Neuronal stem cell (in vitro differentiated cells): ENCODE measurements around the gene CFAP77.

Experiments
- DNase-seq: peaks from one replicate; pipeline ENCODE4 v3.0.0-alpha.2; 2013; ENCODE audit warnings: low spot score
- H2AFZ ChIP-seq: one replicate; pipeline ENCODE4 v1.6.1; 2013; ENCODE audit warnings: mild to moderate bottlenecking, low read length, inconsistent platforms
- H2AK5ac ChIP-seq: 2 replicates; pipeline ENCODE4 v1.6.1; 2013; ENCODE audit warnings: low read depth, mild to moderate bottlenecking, inconsistent platforms, low read length, moderate library complexity, mixed read lengths
- H2BK120ac ChIP-seq: 2 replicates; pipeline ENCODE4 v1.6.1; 2013; ENCODE audit warnings: low read depth, mild to moderate bottlenecking, inconsistent platforms, low read length, moderate library complexity, mixed read lengths
- H2BK12ac ChIP-seq: one replicate; pipeline ENCODE4 v1.6.1; 2013; ENCODE audit warnings: low read length, inconsistent platforms
- H2BK15ac ChIP-seq: 2 replicates; pipeline ENCODE4 v1.6.1; 2013; ENCODE audit warnings: mild to moderate bottlenecking, low read length, inconsistent platforms, mixed read lengths
- H2BK5ac ChIP-seq: one replicate; pipeline ENCODE4 v1.6.1; 2013; ENCODE audit warnings: inconsistent platforms, mild to moderate bottlenecking, low read length, moderate library complexity
- H3K14ac ChIP-seq: one replicate; pipeline ENCODE4 v1.6.1; 2013; ENCODE audit warnings: low read length, inconsistent platforms
- H3K18ac ChIP-seq: 2 replicates; pipeline ENCODE4 v1.6.1; 2013; ENCODE audit warnings: low read length, inconsistent platforms
- H3K23ac ChIP-seq: 2 replicates; pipeline ENCODE4 v1.6.1; 2013; ENCODE audit warnings: low read depth, mild to moderate bottlenecking, mixed read lengths, low read length, inconsistent platforms; ENCODE audit not compliant: poor library complexity
- H3K27ac ChIP-seq: replicated peaks from 3 replicates; pipeline ENCODE4 v1.5.1; 2013; ENCODE audit warnings: low read length, inconsistent platforms
- H3K27me3 ChIP-seq, 3 experiments: 2 replicates each; pipeline ENCODE4 v1.6.1; 2013; ENCODE audit warnings: low read length in 3 of 3, mild to moderate bottlenecking in 2 of 3, inconsistent platforms in 1 of 3, low read depth in 1 of 3, mixed read lengths in 1 of 3, moderate library complexity in 1 of 3; ENCODE audit not compliant: control insufficient read depth in 3 of 3, insufficient read depth in 3 of 3
- H3K36me3 ChIP-seq, 2 donors: replicated peaks in 1 of 2; 2 replicates each; pipeline ENCODE4 v1.6.1; 2013; ENCODE audit warnings: low read length in 2 of 2; ENCODE audit not compliant: control insufficient read depth in 2 of 2, insufficient read depth in 2 of 2
- H3K4ac ChIP-seq: 2 replicates; pipeline ENCODE4 v1.6.1; 2013; ENCODE audit warnings: inconsistent platforms, mild to moderate bottlenecking, low read length, moderate library complexity
- H3K4me1 ChIP-seq, 2 donors: 1 replicate in 1 of 2; 2 replicates in 1 of 2; pipeline ENCODE4 v1.6.1; 2013; ENCODE audit warnings: low read length in 2 of 2, low read depth in 1 of 2; ENCODE audit not compliant: control insufficient read depth in 2 of 2, insufficient read depth in 1 of 2
- H3K4me2 ChIP-seq: one replicate; pipeline ENCODE4 v1.6.1; 2013; ENCODE audit warnings: mild to moderate bottlenecking, low read length, inconsistent platforms; ENCODE audit not compliant: insufficient read depth, poor library complexity, severe bottlenecking
- H3K4me3 ChIP-seq, 2 donors: 2 replicates each; pipeline ENCODE4 v1.5.1; 2013; ENCODE audit warnings: low read length in 2 of 2, mild to moderate bottlenecking in 2 of 2, inconsistent platforms in 1 of 2, moderate library complexity in 1 of 2
- H3K79me1 ChIP-seq: one replicate; pipeline ENCODE4 v1.6.1; 2013; ENCODE audit warnings: low read depth, mild to moderate bottlenecking, inconsistent platforms, low read length, moderate library complexity
- H3K9ac ChIP-seq: one replicate; pipeline ENCODE4 v1.6.1; 2013; ENCODE audit warnings: mild to moderate bottlenecking, low read depth, low read length, inconsistent platforms; ENCODE audit not compliant: poor library complexity
- H3K9me3 ChIP-seq, 2 donors: replicated peaks in 1 of 2; 2 replicates each; pipeline versions ENCODE3 to v1.6.1; 2013; ENCODE audit warnings: low read length in 2 of 2, mild to moderate bottlenecking in 2 of 2, inconsistent platforms in 1 of 2, low read depth in 1 of 2, mixed read lengths in 1 of 2, moderate library complexity in 1 of 2; ENCODE audit not compliant: control insufficient read depth in 2 of 2, insufficient read depth in 1 of 2
- H4K8ac ChIP-seq: one replicate; pipeline ENCODE4 v1.6.1; 2013; ENCODE audit warnings: low read depth, mild to moderate bottlenecking, inconsistent platforms, low read length, moderate library complexity
- H4K91ac ChIP-seq: one replicate; pipeline ENCODE4 v1.6.1; 2013; ENCODE audit warnings: low read length, low read depth, mild to moderate bottlenecking, inconsistent platforms; ENCODE audit not compliant: poor library complexity
- WGBS, 2 donors: extraction: QIAGEN DNeasy Blood & Tissue Kit; methylation state at CpG; one replicate each; pipeline ENCODE4 v1.1.7; 2013; ENCODE audit warnings: missing lambda C conversion rate in 2 of 2, mixed read lengths in 1 of 2; ENCODE audit not compliant: insufficient read length in 2 of 2, insufficient replicate concordance in 1 of 2; ENCODE audit errors: extremely low coverage in 2 of 2; 5-methylcytosine and 5-hydroxymethylcytosine counted together

CFAP77 gene

DNA sequence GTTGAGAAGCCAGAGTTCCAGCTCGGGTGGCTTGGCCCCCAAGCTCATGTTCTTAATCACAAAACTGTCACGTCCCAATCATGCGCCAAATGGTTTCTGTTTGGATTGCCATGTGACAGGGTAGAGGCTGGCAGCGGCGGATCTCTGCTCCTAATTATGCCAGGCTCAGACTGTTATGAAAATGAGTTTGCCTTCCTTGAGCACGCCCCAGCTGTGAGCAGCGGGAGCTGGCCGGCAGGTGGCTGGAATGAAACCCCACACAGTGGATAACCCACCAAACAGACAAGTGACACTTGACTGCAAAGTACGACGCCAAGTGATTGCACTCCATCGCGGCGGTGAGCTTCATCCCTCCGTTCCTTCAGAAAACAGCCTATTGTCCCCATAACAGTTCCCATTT lies 75.4 kb downstream of the CFAP77 start:
- no peak overlapping the region for H2AFZ ChIP-seq
- no CpG with 5 or more reads among the region's 14 CpGs for WGBS, 2 donors
- no peak overlapping the region for H4K91ac ChIP-seq
- no peak overlapping the region for H3K9ac ChIP-seq
- H2BK15ac ChIP-seq: no peak overlapping the region
- no peak overlapping the region for H3K4ac ChIP-seq
- no peaks in the 10 kb centered on the region for H3K36me3 ChIP-seq
- no peak overlapping the region for H3K27ac ChIP-seq
- no peak overlapping the region for H3K14ac ChIP-seq
- no peak overlapping the region for H3K18ac ChIP-seq
- H2BK120ac ChIP-seq: no peak overlapping the region
- H3K23ac ChIP-seq: no peak overlapping the region
- H2AK5ac ChIP-seq: no peak overlapping the region
- H3K27me3 ChIP-seq: peaks cover 0 to 26% (median 0%) of the 10 kb centered on the region in 3 experiments
- H3K79me1 ChIP-seq: no peaks in the 10 kb centered on the region
- no peak overlapping the region for H3K4me2 ChIP-seq
- no peak overlapping the region for H2BK5ac ChIP-seq
- no peaks in the 10 kb centered on the region for H3K9me3 ChIP-seq
- peaks cover 14 to 42% of the 10 kb centered on the region in 2 donors for H3K4me1 ChIP-seq
- no peak overlapping the region for H3K4me3 ChIP-seq
- no peak overlapping the region for H4K8ac ChIP-seq
- no peak overlapping the region for H2BK12ac ChIP-seq
- no peak for DNase-seq

DNA sequence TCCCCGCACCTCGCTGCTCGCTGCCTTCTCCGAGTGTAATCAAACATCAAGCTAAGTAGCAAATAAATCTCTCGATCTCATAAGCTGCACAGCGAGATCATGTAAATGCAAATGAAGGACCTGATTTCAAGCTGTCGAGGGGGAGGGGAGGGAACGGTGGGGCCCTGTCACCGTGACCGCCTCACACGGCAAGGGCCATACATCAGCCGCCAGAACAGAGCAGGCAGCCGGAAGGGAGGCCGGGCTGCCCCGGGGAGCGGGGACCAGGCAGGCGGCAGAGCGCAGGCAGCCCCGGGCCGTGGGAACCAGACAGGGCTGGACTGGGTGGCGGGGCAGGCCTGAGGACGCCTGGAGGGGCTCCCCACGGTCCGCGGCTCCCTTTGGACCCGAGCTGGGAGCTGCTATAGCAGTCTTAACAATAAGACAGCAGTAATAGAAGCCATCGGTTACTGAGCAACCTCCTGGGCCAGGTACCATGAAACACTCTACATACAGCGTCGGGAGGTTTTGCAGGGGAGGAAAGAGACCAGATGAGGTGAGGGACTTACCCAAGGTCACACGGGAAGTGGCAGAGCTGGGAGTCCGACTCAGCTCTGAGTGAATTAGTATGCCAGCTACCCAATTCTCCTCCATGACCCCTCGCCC lies 76.8 kb downstream of the CFAP77 start:
- peak overlapping the region; percentile 22 for H2BK120ac ChIP-seq
- no peak overlapping the region for H2AK5ac ChIP-seq
- H2BK12ac ChIP-seq: no peak overlapping the region
- H3K4me1 ChIP-seq: peaks cover 8 to 38% of the 10 kb centered on the region in 2 donors
- H3K36me3 ChIP-seq: no peaks in the 10 kb centered on the region
- no peak overlapping the region for H3K4ac ChIP-seq
- H3K18ac ChIP-seq: peak overlapping the region; percentile 54
- no peak overlapping the region for H3K14ac ChIP-seq
- H2AFZ ChIP-seq: peak overlapping the region; percentile 70
- no peaks in the 10 kb centered on the region for H3K9me3 ChIP-seq
- H3K27me3 ChIP-seq: peaks cover 0 to 30% (median 0%) of the 10 kb centered on the region in 3 experiments
- no peak overlapping the region for H3K4me2 ChIP-seq
- H4K91ac ChIP-seq: no peak overlapping the region
- no peak overlapping the region for H3K9ac ChIP-seq
- no CpG with 5 or more reads among the region's 32 CpGs for WGBS, 2 donors
- H4K8ac ChIP-seq: no peak overlapping the region
- H3K27ac ChIP-seq: no peak overlapping the region
- no peak overlapping the region for H3K4me3 ChIP-seq
- H2BK5ac ChIP-seq: no peak overlapping the region
- H2BK15ac ChIP-seq: peak overlapping the region; percentile 74
- DNase-seq: no peak
- no peaks in the 10 kb centered on the region for H3K79me1 ChIP-seq
- no peak overlapping the region for H3K23ac ChIP-seq

- H2BK15ac ChIP-seq: peak overlapping the region; percentile 74
- no peak overlapping the region for H2AK5ac ChIP-seq
These were observed 77.4 kb downstream of the CFAP77 start for GRCh38 chr9:132487351-132487791.

GRCh38 chr9:132487980-132488535 lies 78.0 kb downstream of the CFAP77 start:
- WGBS, 2 donors: no CpG with 5 or more reads among the region's 7 CpGs
- no peak overlapping the region for H3K27ac ChIP-seq

More at GRCh38 chr9:132487351-132487791, 77.4 kb downstream of the CFAP77 start:
- Histone ChIP-seq H3K27ac (no peak overlapping the region), H2BK120ac (peak overlapping the region; percentile 22), H2AFZ (no peak overlapping the region), H3K18ac (no peak overlapping the region), H3K4me2 (no peak overlapping the region), H3K14ac (no peak overlapping the region), H3K9me3 (peaks cover 2 to 5% of the 10 kb centered on the region in 2 donors), H3K23ac (no peak overlapping the region), H4K8ac (no peak overlapping the region), H4K91ac (no peak overlapping the region), H3K9ac (no peak overlapping the region), H3K4me3 (no peak overlapping the region), H3K79me1 (no peaks in the 10 kb centered on the region), H2BK5ac (no peak overlapping the region), H3K27me3 (peaks cover 0 to 30% (median 0%) of the 10 kb centered on the region in 3 experiments), H3K4ac (no peak overlapping the region), H3K4me1 (peaks cover 8 to 32% of the 10 kb centered on the region in 2 donors), H2BK12ac (no peak overlapping the region), H3K36me3 (no peaks in the 10 kb centered on the region)
- DNase-seq: no peak
- no CpG with 5 or more reads among the region's 7 CpGs for WGBS, 2 donors

More at GRCh38 chr9:132487980-132488535, 78.0 kb downstream of the CFAP77 start:
- no peak for DNase-seq
- Histone ChIP-seq H4K8ac (no peak overlapping the region), H3K79me1 (no peaks in the 10 kb centered on the region), H2BK12ac (no peak overlapping the region), H3K18ac (no peak overlapping the region), H2AFZ (peak overlapping the region; percentile 4), H3K4ac (no peak overlapping the region), H3K4me2 (no peak overlapping the region), H3K36me3 (no peaks in the 10 kb centered on the region), H2BK120ac (no peak overlapping the region), H3K4me1 (peaks cover 8 to 31% of the 10 kb centered on the region in 2 donors), H2AK5ac (no peak overlapping the region), H3K23ac (no peak overlapping the region), H3K4me3 (no peak overlapping the region), H3K9me3 (peaks cover 9 to 12% of the 10 kb centered on the region in 2 donors), H3K9ac (no peak overlapping the region), H2BK15ac (no peak overlapping the region), H2BK5ac (no peak overlapping the region), H3K27me3 (peaks cover 0 to 30% (median 0%) of the 10 kb centered on the region in 3 experiments), H3K14ac (no peak overlapping the region), H4K91ac (no peak overlapping the region)
